SK-N-SH treated with all-trans-retinoic acid at 6 μM for 48 hours (cell line): ENCODE results near the gene TRIM69.
"Not testable (repeated sequence)": the region's sequence is repeated elsewhere in the genome, so short reads cannot be mapped to it uniquely, and the experiment has no call there.

Experiments
- ATAC-seq: fragments of 200-7000 bp; cut with Tn5 transposase; 3 replicates; pipeline ENCODE4 v1.9.1; 2020; ENCODE audit warnings: mild to moderate bottlenecking, moderate library complexity
- BACH2 ChIP-seq: fragments of 250-450 bp; sonication (Bioruptor Pico); IDR thresholded peaks from 2 replicates; pipeline ENCODE4 v1.9.0; 2021; ENCODE audit warnings: mild to moderate bottlenecking, borderline replicate concordance
- CREB5 ChIP-seq: fragments of 250-450 bp; sonication (Bioruptor Pico); IDR thresholded peaks from 2 replicates; pipeline ENCODE4 v1.5.1; 2020; ENCODE audit warnings: low read depth, mild to moderate bottlenecking, moderate library complexity
- CSDC2 ChIP-seq: fragments of 250-450 bp; sonication (Bioruptor Pico); IDR thresholded peaks from 2 replicates; pipeline ENCODE4 v1.5.0; 2020; ENCODE audit warnings: mild to moderate bottlenecking, moderate library complexity
- ISL1 ChIP-seq: fragments of 250-450 bp; sonication (Bioruptor Pico); IDR thresholded peaks from 2 replicates; pipeline ENCODE4 v2.1.2; 2022; ENCODE audit warnings: mild to moderate bottlenecking, moderate library complexity
- OSR1 ChIP-seq: fragments of 250-450 bp; sonication (Bioruptor Pico); IDR thresholded peaks from 2 replicates; pipeline ENCODE4 v1.8.0; 2022; ENCODE audit warnings: moderate library complexity, mild to moderate bottlenecking, inconsistent platforms
- POU6F1 ChIP-seq: fragments of 250-450 bp; sonication (Bioruptor Pico); IDR thresholded peaks from 2 replicates; pipeline ENCODE4 v1.8.0; 2021; ENCODE audit warnings: low read depth, mild to moderate bottlenecking, moderate library complexity, borderline replicate concordance
- PPARA ChIP-seq: fragments of 250-450 bp; sonication (Bioruptor Pico); IDR thresholded peaks from 2 replicates; pipeline ENCODE4 v1.5.0; 2020; ENCODE audit warnings: mild to moderate bottlenecking, borderline replicate concordance
- RARB ChIP-seq: fragments of 250-450 bp; sonication (Bioruptor Pico); IDR thresholded peaks from 2 replicates; pipeline ENCODE4 v1.8.0; 2021; ENCODE audit warnings: mild to moderate bottlenecking, moderate library complexity
- SNAI2 ChIP-seq: fragments of 250-450 bp; sonication (Bioruptor Pico); IDR thresholded peaks from 2 replicates; pipeline ENCODE4 v1.5.0; 2020; ENCODE audit warnings: mild to moderate bottlenecking, moderate library complexity
- TCF4 ChIP-seq: fragments of 250-450 bp; sonication (Bioruptor Pico); IDR thresholded peaks from 2 replicates; pipeline ENCODE4 v1.8.0; 2021; ENCODE audit warnings: mild to moderate bottlenecking, moderate library complexity, borderline replicate concordance
- TOX ChIP-seq: fragments of 250-450 bp; sonication (Bioruptor Pico); IDR thresholded peaks from 2 replicates; pipeline ENCODE4 v1.8.0; 2021; ENCODE audit warnings: mild to moderate bottlenecking, moderate library complexity, borderline replicate concordance
- ZC3H10 ChIP-seq: fragments of 250-450 bp; sonication (Bioruptor Pico); IDR thresholded peaks from 2 replicates; pipeline ENCODE4 v1.5.1; 2021; ENCODE audit warnings: mild to moderate bottlenecking, moderate library complexity
- ZFP3 ChIP-seq: fragments of 250-450 bp; sonication (Bioruptor Pico); IDR thresholded peaks from 2 replicates; pipeline ENCODE4 v1.5.0; 2020; ENCODE audit warnings: mild to moderate bottlenecking, moderate library complexity
- ZFP30 ChIP-seq: fragments of 450-650 bp; formaldehyde crosslinking; IDR thresholded peaks from 2 replicates; pipeline ENCODE4 v1.5.0; 2022; ENCODE audit warnings: mild to moderate bottlenecking, moderate library complexity
- ZNF70 ChIP-seq: fragments of 450-650 bp; formaldehyde crosslinking; IDR thresholded peaks from 2 replicates; pipeline ENCODE4 v1.5.0; 2020; ENCODE audit warnings: mild to moderate bottlenecking, moderate library complexity
- TF ChIP-seq, protein P1 (sequence below): fragments of 250-450 bp; sonication (Bioruptor Pico); IDR thresholded peaks from 2 replicates; pipeline ENCODE4 v1.5.0; 2020; ENCODE audit warnings: mild to moderate bottlenecking, moderate library complexity
- TF ChIP-seq, protein P2 (sequence below): fragments of 250-450 bp; sonication (Bioruptor Pico); IDR thresholded peaks from 2 replicates; pipeline ENCODE4 v1.8.0; 2020; ENCODE audit warnings: mild to moderate bottlenecking, moderate library complexity, borderline replicate concordance
- TF ChIP-seq, protein P3 (sequence below): fragments of 250-450 bp; sonication (Bioruptor Pico); IDR thresholded peaks from 2 replicates; pipeline ENCODE4 v1.5.1; 2021; ENCODE audit warnings: mild to moderate bottlenecking, moderate library complexity

The TRIM69 gene

DNA sequence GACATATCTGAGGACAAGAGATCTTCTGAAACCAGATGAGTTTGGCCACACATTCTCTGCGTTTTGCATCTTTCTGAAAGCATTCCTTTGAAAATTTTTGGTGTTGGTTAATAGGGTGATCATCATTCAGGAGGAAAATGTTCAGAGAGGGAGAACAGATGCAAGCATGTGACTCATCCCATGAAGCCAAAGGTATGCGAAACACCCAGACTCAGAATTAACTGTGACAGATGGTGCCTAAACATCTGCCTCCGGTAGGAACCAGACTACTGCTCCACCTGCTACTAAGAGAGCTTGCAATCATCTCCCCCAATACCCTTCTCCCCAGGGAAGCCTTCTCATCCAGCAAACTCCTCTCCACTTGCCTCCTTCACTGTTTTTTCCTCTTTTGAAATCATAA is 46.2 kb downstream of the TRIM69 start (continued):
- TF ChIP-seq, protein P1, sequence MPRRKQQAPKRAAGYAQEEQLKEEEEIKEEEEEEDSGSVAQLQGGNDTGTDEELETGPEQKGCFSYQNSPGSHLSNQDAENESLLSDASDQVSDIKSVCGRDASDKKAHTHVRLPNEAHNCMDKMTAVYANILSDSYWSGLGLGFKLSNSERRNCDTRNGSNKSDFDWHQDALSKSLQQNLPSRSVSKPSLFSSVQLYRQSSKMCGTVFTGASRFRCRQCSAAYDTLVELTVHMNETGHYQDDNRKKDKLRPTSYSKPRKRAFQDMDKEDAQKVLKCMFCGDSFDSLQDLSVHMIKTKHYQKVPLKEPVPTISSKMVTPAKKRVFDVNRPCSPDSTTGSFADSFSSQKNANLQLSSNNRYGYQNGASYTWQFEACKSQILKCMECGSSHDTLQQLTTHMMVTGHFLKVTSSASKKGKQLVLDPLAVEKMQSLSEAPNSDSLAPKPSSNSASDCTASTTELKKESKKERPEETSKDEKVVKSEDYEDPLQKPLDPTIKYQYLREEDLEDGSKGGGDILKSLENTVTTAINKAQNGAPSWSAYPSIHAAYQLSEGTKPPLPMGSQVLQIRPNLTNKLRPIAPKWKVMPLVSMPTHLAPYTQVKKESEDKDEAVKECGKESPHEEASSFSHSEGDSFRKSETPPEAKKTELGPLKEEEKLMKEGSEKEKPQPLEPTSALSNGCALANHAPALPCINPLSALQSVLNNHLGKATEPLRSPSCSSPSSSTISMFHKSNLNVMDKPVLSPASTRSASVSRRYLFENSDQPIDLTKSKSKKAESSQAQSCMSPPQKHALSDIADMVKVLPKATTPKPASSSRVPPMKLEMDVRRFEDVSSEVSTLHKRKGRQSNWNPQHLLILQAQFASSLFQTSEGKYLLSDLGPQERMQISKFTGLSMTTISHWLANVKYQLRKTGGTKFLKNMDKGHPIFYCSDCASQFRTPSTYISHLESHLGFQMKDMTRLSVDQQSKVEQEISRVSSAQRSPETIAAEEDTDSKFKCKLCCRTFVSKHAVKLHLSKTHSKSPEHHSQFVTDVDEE (CRISPR knock-in tag), result no peak
- TF ChIP-seq ISL1 (CRISPR knock-in tag), result no peak

DNA sequence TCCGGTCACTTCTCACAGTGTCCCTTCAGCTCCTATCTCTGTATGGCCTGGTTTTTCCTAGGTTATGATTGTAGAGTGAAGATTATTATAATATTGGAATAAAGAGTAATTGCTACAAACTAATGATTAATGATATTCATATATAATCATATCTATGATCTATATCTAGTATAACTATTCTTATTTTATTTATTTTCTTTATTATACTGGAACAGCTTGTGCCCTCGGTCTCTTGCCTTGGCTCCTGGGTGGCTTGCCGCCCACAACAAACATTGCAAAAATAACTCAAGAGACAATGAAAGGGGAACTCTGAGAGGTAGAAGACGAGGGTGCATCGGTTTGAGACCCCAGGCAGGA is 48.6 kb downstream of the TRIM69 start:
- not testable (repeated sequence) for ATAC-seq

DNA sequence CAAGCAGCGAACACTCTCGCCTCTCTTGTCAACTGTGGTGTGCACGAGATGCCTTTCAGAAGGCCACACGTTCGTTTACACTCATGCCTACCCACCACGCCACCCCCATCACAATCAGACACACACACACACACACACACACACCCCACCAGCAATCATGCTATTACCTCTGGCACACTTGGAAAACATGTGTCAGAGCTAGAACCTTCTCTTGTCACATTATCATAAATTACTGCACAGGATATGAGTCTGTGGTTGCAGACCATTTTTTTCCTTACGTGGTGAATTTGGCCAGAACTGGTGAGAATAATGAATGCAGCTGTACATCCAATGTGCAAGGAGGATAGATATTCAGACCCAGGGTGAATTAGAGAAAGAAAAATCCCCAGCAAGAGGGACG is 52.4 kb downstream of the TRIM69 start:
- no peak for ATAC-seq

GRCh38 chr15:44790215-44790614 is 53.9 kb downstream of the TRIM69 start:
- ATAC-seq, result no peak
- TF ChIP-seq ZFP3 (CRISPR knock-in tag) (no peak), CSDC2 (no peak), OSR1 (CRISPR knock-in tag) (no peak), PPARA (CRISPR knock-in tag) (no peak), TOX (CRISPR knock-in tag) (no peak), BACH2 (CRISPR knock-in tag) (no peak), ZNF70 (no peak)
- TF ChIP-seq, protein P1 (CRISPR knock-in tag), result no peak
- TF ChIP-seq, protein P2, sequence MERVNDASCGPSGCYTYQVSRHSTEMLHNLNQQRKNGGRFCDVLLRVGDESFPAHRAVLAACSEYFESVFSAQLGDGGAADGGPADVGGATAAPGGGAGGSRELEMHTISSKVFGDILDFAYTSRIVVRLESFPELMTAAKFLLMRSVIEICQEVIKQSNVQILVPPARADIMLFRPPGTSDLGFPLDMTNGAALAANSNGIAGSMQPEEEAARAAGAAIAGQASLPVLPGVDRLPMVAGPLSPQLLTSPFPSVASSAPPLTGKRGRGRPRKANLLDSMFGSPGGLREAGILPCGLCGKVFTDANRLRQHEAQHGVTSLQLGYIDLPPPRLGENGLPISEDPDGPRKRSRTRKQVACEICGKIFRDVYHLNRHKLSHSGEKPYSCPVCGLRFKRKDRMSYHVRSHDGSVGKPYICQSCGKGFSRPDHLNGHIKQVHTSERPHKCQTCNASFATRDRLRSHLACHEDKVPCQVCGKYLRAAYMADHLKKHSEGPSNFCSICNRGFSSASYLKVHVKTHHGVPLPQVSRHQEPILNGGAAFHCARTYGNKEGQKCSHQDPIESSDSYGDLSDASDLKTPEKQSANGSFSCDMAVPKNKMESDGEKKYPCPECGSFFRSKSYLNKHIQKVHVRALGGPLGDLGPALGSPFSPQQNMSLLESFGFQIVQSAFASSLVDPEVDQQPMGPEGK (CRISPR knock-in tag), result no peak

More for the DNA sequence above, 52.4 kb downstream of the TRIM69 start:
- TF ChIP-seq TCF4 (CRISPR knock-in tag), result no peak
- no peak for TF ChIP-seq SNAI2 (CRISPR knock-in tag)
- no peak for TF ChIP-seq POU6F1 (CRISPR knock-in tag)
- TF ChIP-seq CSDC2, result no peak
- TF ChIP-seq ZFP30 (CRISPR knock-in tag), result no peak
- TF ChIP-seq, protein P1 (CRISPR knock-in tag), result no peak
- TF ChIP-seq, protein P3, sequence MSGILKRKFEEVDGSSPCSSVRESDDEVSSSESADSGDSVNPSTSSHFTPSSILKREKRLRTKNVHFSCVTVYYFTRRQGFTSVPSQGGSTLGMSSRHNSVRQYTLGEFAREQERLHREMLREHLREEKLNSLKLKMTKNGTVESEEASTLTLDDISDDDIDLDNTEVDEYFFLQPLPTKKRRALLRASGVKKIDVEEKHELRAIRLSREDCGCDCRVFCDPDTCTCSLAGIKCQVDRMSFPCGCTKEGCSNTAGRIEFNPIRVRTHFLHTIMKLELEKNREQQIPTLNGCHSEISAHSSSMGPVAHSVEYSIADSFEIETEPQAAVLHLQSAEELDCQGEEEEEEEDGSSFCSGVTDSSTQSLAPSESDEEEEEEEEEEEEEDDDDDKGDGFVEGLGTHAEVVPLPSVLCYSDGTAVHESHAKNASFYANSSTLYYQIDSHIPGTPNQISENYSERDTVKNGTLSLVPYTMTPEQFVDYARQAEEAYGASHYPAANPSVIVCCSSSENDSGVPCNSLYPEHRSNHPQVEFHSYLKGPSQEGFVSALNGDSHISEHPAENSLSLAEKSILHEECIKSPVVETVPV (CRISPR knock-in tag), result no peak
- no peak for TF ChIP-seq ZNF70
- no peak for TF ChIP-seq ZC3H10 (CRISPR knock-in tag)
- TF ChIP-seq CREB5 (CRISPR knock-in tag), result no peak
- no peak for TF ChIP-seq TOX (CRISPR knock-in tag)
- TF ChIP-seq RARB (CRISPR knock-in tag), result no peak
- TF ChIP-seq, all 23 proteins: peak for 0
